ENCODE measurements around the gene ELMOD2. TPM values are rescaled to one million over a fixed set of nuclear protein-coding genes. Genes with fewer than 3 reads are reported as not detected.
A peak's percentile ranks its signal among the peaks of the same experiment; 100 is the strongest.

Gene ELMOD2
- total RNA-seq, 4 donors from 2014 or later = 11.2 to 16.2 (median 15.1) TPM

- H3K36me3 ChIP-seq = peaks cover 0 to 9% (median 4%) of the 10 kb centered on the region in 4 donors
- H3K27me3 ChIP-seq = no peaks in the 10 kb centered on the region
- TF ChIP-seq POLR2AphosphoS5 (IDR thresholded peaks at IDR 0.05) (no peak), EP300 (IDR thresholded peaks at IDR 0.05) (no peak), POLR2A (IDR thresholded peaks at IDR 0.05; ENCODE audit: low read depth) (no peak)
- TF ChIP-seq, protein P1, sequence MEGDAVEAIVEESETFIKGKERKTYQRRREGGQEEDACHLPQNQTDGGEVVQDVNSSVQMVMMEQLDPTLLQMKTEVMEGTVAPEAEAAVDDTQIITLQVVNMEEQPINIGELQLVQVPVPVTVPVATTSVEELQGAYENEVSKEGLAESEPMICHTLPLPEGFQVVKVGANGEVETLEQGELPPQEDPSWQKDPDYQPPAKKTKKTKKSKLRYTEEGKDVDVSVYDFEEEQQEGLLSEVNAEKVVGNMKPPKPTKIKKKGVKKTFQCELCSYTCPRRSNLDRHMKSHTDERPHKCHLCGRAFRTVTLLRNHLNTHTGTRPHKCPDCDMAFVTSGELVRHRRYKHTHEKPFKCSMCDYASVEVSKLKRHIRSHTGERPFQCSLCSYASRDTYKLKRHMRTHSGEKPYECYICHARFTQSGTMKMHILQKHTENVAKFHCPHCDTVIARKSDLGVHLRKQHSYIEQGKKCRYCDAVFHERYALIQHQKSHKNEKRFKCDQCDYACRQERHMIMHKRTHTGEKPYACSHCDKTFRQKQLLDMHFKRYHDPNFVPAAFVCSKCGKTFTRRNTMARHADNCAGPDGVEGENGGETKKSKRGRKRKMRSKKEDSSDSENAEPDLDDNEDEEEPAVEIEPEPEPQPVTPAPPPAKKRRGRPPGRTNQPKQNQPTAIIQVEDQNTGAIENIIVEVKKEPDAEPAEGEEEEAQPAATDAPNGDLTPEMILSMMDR (IDR thresholded peaks at IDR 0.05) = no peak
- intact Hi-C loops (cut with DNase I) = loop anchor here (5.0 kb wide), 1 partner anchor 234 kb away; the partner anchor contains the start of gene TBC1D9
- 14% methylated on average over 8 of the region's 8 CpGs for WGBS
- no peak for DNase-seq (ENCODE audit: extremely low spot score)
- peaks cover 13 to 20% (median 15%) of the 10 kb centered on the region in 4 donors for H3K4me1 ChIP-seq
- no peaks in the 10 kb centered on the region for H3K9me3 ChIP-seq
- peak overlapping the region; percentile 65 to 99 (median 89) for H3K4me3 ChIP-seq
- H3K27ac ChIP-seq (replicated peaks in 1 of 4) = peak overlapping the region; percentile 11 to 90 (median 87)
Measured at GRCh38 chr4:140523370-140523856, 555 bp upstream of the ELMOD2 start.

- no peaks in the 10 kb centered on the region for H3K9me3 ChIP-seq
- H3K27me3 ChIP-seq = no peaks in the 10 kb centered on the region
- intact Hi-C loops (cut with DNase I) = loop anchor here (5.0 kb wide), 1 partner anchor 157 kb away; the partner anchor contains the start of gene SCOC
- no peak for DNase-seq (ENCODE audit: extremely low spot score)
- H3K4me1 ChIP-seq = peaks cover 7 to 15% (median 10%) of the 10 kb centered on the region in 4 donors
- TF ChIP-seq, protein P1 (IDR thresholded peaks at IDR 0.05) = no peak
- TF ChIP-seq POLR2AphosphoS5 (IDR thresholded peaks at IDR 0.05) (no peak), POLR2A (IDR thresholded peaks at IDR 0.05; ENCODE audit: low read depth) (no peak), EP300 (IDR thresholded peaks at IDR 0.05) (no peak)
- no peak overlapping the region for H3K27ac ChIP-seq (replicated peaks in 1 of 4)
- H3K4me3 ChIP-seq = no peak overlapping the region
- 93% methylated on average over 1 of the region's 1 CpG for WGBS
- peaks cover 0 to 32% (median 4%) of the 10 kb centered on the region in 4 donors for H3K36me3 ChIP-seq
Measured at GRCh38 chr4:140529434-140529833, 5.5 kb downstream of the ELMOD2 start.

DNA sequence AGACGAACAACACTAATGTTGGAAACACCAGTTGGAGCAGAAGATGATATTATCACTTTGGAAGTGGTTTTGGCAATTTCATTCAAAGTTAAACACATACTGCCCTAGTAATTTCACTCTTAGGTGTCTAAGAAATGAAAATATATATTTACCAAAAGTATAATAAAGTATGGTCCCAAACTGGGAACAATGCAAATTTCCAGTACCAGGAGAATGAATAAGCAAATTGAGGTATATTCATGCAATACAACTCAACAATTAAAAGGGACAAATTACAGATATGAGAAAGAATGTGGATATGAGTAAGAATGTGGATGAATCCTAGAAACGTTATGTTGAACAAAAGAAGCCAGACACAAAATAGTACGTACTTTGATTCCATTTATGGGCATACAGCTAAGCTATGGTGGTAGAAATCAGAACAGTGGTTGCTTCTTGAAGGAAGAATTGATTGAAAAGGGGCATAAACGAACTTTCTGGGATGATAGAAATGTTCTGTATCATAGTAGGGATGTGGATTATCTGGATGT, 10.0 kb downstream of the ELMOD2 start:
- no peak for TF ChIP-seq POLR2AphosphoS5 (IDR thresholded peaks at IDR 0.05)
- TF ChIP-seq, protein P1 (IDR thresholded peaks at IDR 0.05) = no peak
- TF ChIP-seq POLR2A (IDR thresholded peaks at IDR 0.05; ENCODE audit: low read depth) = no peak
- TF ChIP-seq EP300 (IDR thresholded peaks at IDR 0.05) = no peak
- Histone ChIP-seq H3K27ac (replicated peaks in 1 of 4) (no peak overlapping the region), H3K4me3 (no peak overlapping the region), H3K9me3 (no peaks in the 10 kb centered on the region), H3K27me3 (no peaks in the 10 kb centered on the region), H3K4me1 (no peaks in the 10 kb centered on the region), H3K36me3 (peaks cover 5 to 56% (median 22%) of the 10 kb centered on the region in 4 donors)
- intact Hi-C loops (cut with DNase I) = no loop called here
- WGBS = 82% methylated on average over 4 of the region's 4 CpGs
- DNase-seq (ENCODE audit: extremely low spot score) = no peak

- no peak for DNase-seq (ENCODE audit: extremely low spot score)
- H3K36me3 ChIP-seq = peaks cover 0 to 16% (median under 1%) of the 10 kb centered on the region in 4 donors
- no peak overlapping the region for H3K27ac ChIP-seq (replicated peaks in 1 of 4)
- intact Hi-C loops (cut with DNase I) = no loop called here
- no peaks in the 10 kb centered on the region for H3K9me3 ChIP-seq
- no peak overlapping the region for H3K4me3 ChIP-seq
- TF ChIP-seq EP300 (IDR thresholded peaks at IDR 0.05) = no peak
- no peak for TF ChIP-seq POLR2A (IDR thresholded peaks at IDR 0.05; ENCODE audit: low read depth)
- TF ChIP-seq POLR2AphosphoS5 (IDR thresholded peaks at IDR 0.05) = no peak
- TF ChIP-seq, protein P1 (IDR thresholded peaks at IDR 0.05) = no peak
- 88% methylated on average over 6 of the region's 6 CpGs for WGBS
- no peaks in the 10 kb centered on the region for H3K4me1 ChIP-seq
- no peaks in the 10 kb centered on the region for H3K27me3 ChIP-seq
Measured at GRCh38 chr4:140556372-140557085, 32.6 kb downstream of the ELMOD2 start.

All from esophagus muscularis mucosa (tissue), 4 donors.